K562 (cell line): ENCODE data around the gene PRR23E.

Experiments used
- HCFC1 ChIP-seq: IDR thresholded peaks from 2 replicates; pipeline ENCODE4 v1.6.1; 2012; ENCODE audit warnings: low read depth, low read length, improper control_type of control experiment
- MXI1 ChIP-seq: IDR thresholded peaks from 2 replicates; pipeline ENCODE4 v1.6.1; 2011; ENCODE audit warnings: low read depth, mild to moderate bottlenecking, improper control_type of control experiment, low read length
- TAF1 ChIP-seq: IDR thresholded peaks from 2 replicates; pipeline ENCODE4 v1.6.1; 2011; ENCODE audit warnings: mild to moderate bottlenecking, low read length, moderate library complexity; ENCODE audit not compliant: insufficient read depth, control insufficient read depth, severe bottlenecking; ENCODE audit errors: extremely low read depth
- ZBTB40 ChIP-seq, 2 experiments: fragments of 450-650 bp in 1 of 2; sonication (generic) in 1 of 2; formaldehyde crosslinking in 1 of 2; IDR thresholded peaks; 2 replicates each; pipeline versions ENCODE4 v1.7.1 to v1.9.0; 2016 to 2022; ENCODE audit warnings: inconsistent platforms in 1 of 2, mild to moderate bottlenecking in 1 of 2, missing genetic modification reagents in 1 of 2
- TF ChIP-seq, protein P1 (sequence below): sonication (generic); formaldehyde crosslinking; IDR thresholded peaks from 2 replicates; pipeline ENCODE4 v1.8.0; 2022; ENCODE audit warnings: missing genetic modification reagents, mild to moderate bottlenecking, moderate library complexity, borderline replicate concordance

- TF ChIP-seq ZBTB40 (IDR thresholded peaks at IDR 0.05) (no peak), ZBTB40 (CRISPR knock-in tag; IDR thresholded peaks at IDR 0.05) (no peak), MXI1 (no peak), HCFC1 (no peak), TAF1 (no peak)
- TF ChIP-seq, protein P1, sequence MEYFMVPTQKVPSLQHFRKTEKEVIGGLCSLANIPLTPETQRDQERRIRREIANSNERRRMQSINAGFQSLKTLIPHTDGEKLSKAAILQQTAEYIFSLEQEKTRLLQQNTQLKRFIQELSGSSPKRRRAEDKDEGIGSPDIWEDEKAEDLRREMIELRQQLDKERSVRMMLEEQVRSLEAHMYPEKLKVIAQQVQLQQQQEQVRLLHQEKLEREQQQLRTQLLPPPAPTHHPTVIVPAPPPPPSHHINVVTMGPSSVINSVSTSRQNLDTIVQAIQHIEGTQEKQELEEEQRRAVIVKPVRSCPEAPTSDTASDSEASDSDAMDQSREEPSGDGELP (CRISPR knock-in tag): no peak
Measured at GRCh38 chr3:127184870-127185216, 8.1 kb upstream of the PRR23E start.
